HepG2 (cell line): ENCODE measurements around the gene SLC4A9. TPM values are rescaled to one million over a fixed set of nuclear protein-coding genes. Genes with fewer than 3 reads are reported as not detected.

ENCODE experiments used
- ATAC-seq: fragments of 200-7000 bp; cut with Tn5 transposase; 3 replicates; pipeline ENCODE4 v1.9.1; 2020; ENCODE audit warnings: mild to moderate bottlenecking, moderate library complexity
- BruUV-seq: library from RNA; stranded (reverse); fragments of 400-500 nt; replicated peaks from 2 replicates; lab custom pipeline; 2021; lab: Mats Ljungman, UMichigan
- CTCF ChIA-PET: fragments of 300-600 bp; formaldehyde crosslinking; extraction: SDS; loops from one replicate; lab custom pipeline; 2021; ENCODE audit warnings: low total read pairs, inconsistent platforms, low intra/inter-chr PET ratio; lab: Yijun Ruan, JAX
- POLR2A ChIA-PET: fragments of 350-600 bp; sonication (Branson Sonifier 250); formaldehyde crosslinking; loops from one replicate; lab custom pipeline; 2020; ENCODE audit warnings: antibody characterized with exemption, inconsistent platforms; lab: Yijun Ruan, JAX
- DNase-seq: peaks from one replicate; pipeline ENCODE4 v3.0.0-alpha.2; 2015; ENCODE audit warnings: low spot score
- FAIRE-seq: peaks from 3 replicates; lab custom pipeline; 2011; peaks lifted over from hg19 to GRCh38; lab: Jason Lieb, UNC
- H2AFZ ChIP-seq: one replicate; pipeline ENCODE4 v1.6.1; 2011; ENCODE audit warnings: low read length, inconsistent platforms
- H3K27ac ChIP-seq: fragments of 300-600 bp; 3 replicates; pipeline ENCODE4 v1.8.0; 2011; ENCODE audit warnings: mixed run types, mild to moderate bottlenecking, mixed read lengths, low read length, inconsistent platforms; ENCODE audit not compliant: insufficient read depth; ENCODE audit errors: extremely low read length
- H3K27me3 ChIP-seq, 2 experiments: fragments of 200-600 bp in 1 of 2; 2 replicates in 1 of 2; 3 replicates in 1 of 2; pipeline versions ENCODE4 v1.6.0 to v1.8.0; 2011; ENCODE audit warnings: low read length in 2 of 2, mild to moderate bottlenecking in 2 of 2, moderate library complexity in 2 of 2, inconsistent platforms in 1 of 2; ENCODE audit not compliant: insufficient read depth in 2 of 2, control insufficient read depth in 1 of 2
- H3K36me3 ChIP-seq, 2 experiments: fragments of 200-600 bp in 1 of 2; replicated peaks in 1 of 2; 2 replicates in 1 of 2; 3 replicates in 1 of 2; pipeline versions ENCODE4 v1.5.1 to v1.8.0; 2011; ENCODE audit warnings: low read length in 2 of 2, inconsistent platforms in 1 of 2; ENCODE audit not compliant: insufficient read depth in 2 of 2, control insufficient read depth in 1 of 2
- H3K4me1 ChIP-seq: 2 replicates; pipeline ENCODE4 v1.5.1; 2012; ENCODE audit warnings: low read length, inconsistent platforms; ENCODE audit not compliant: insufficient read depth
- H3K4me2 ChIP-seq: 2 replicates; pipeline ENCODE4 v1.6.0; 2011; ENCODE audit warnings: low read depth, low read length, inconsistent platforms
- H3K4me3 ChIP-seq, 3 experiments: fragments of 200-600 bp in 1 of 3; sonication (generic), shearing (Covaris generic) in 1 of 3; replicated peaks in 1 of 3; 2 replicates each; pipeline ENCODE4 v1.5.1; 2011 to 2016; ENCODE audit warnings: low read length in 3 of 3, inconsistent platforms in 2 of 3, low read depth in 2 of 3, mild to moderate bottlenecking in 2 of 3, control low read depth in 1 of 3, mixed read lengths in 1 of 3; ENCODE audit not compliant: insufficient read depth in 1 of 3
- H3K79me2 ChIP-seq: one replicate; pipeline ENCODE4 v1.6.1; 2011; ENCODE audit warnings: low read length, inconsistent platforms; ENCODE audit not compliant: insufficient read depth
- H3K9ac ChIP-seq: 2 replicates; pipeline ENCODE4 v1.6.0; 2011; ENCODE audit warnings: mild to moderate bottlenecking, low read depth, low read length, inconsistent platforms; ENCODE audit not compliant: insufficient read depth
- H3K9me3 ChIP-seq: 2 replicates; pipeline ENCODE4 v1.5.1; 2012; ENCODE audit warnings: mild to moderate bottlenecking, low read length
- H4K20me1 ChIP-seq: 2 replicates; pipeline ENCODE4 v1.6.0; 2011; ENCODE audit warnings: inconsistent platforms, mild to moderate bottlenecking, low read length, moderate library complexity; ENCODE audit not compliant: insufficient read depth
- AGO2 ChIP-seq: fragments of 200-400 bp; formaldehyde crosslinking; optimal IDR thresholded peaks from 2 replicates; pipeline ENCODE3; 2017; ENCODE audit warnings: mild to moderate bottlenecking, low read depth, low read length, moderate library complexity
- CEBPB ChIP-seq: IDR thresholded peaks from 2 replicates; pipeline ENCODE4 v1.6.1; 2011; ENCODE audit warnings: low read depth, low read length, improper control_type of control experiment, borderline replicate concordance
- CEBPG ChIP-seq: IDR thresholded peaks from 2 replicates; pipeline ENCODE4 v1.6.1; 2016
- KLF16 ChIP-seq, 2 experiments: sonication (generic) in 1 of 2; formaldehyde crosslinking in 1 of 2; IDR thresholded peaks; 2 replicates each; pipeline versions ENCODE4 v1.6.1 to v1.8.0; 2016 to 2023; ENCODE audit warnings: missing genetic modification reagents in 2 of 2, missing compliant biosample characterization in 1 of 2
- PAX8 ChIP-seq: sonication (generic); formaldehyde crosslinking; IDR thresholded peaks from 2 replicates; pipeline ENCODE4 v1.8.0; 2022; ENCODE audit warnings: mild to moderate bottlenecking, missing genetic modification reagents, borderline replicate concordance
- RFX1 ChIP-seq: fragments of 450-650 bp; IDR thresholded peaks from 2 replicates; pipeline ENCODE4 v1.6.1; 2017
- RXRB ChIP-seq: IDR thresholded peaks from 2 replicates; pipeline ENCODE4 v1.6.1; 2016; ENCODE audit warnings: borderline replicate concordance, missing genetic modification reagents, missing compliant biosample characterization
- THYN1 ChIP-seq: sonication (generic); formaldehyde crosslinking; IDR thresholded peaks from 2 replicates; pipeline ENCODE4 v1.8.1; 2023; ENCODE audit warnings: low read depth, mild to moderate bottlenecking, moderate library complexity, missing genetic modification reagents, borderline replicate concordance
- ZNF234 ChIP-seq: sonication (generic); formaldehyde crosslinking; conservative IDR thresholded peaks from 2 replicates; pipeline ENCODE4 v1.5.1; 2020; ENCODE audit warnings: mild to moderate bottlenecking, missing genetic modification reagents
- ZNF746 ChIP-seq: sonication (generic); formaldehyde crosslinking; IDR thresholded peaks from 2 replicates; pipeline ENCODE4 v1.8.0; 2022; ENCODE audit warnings: mild to moderate bottlenecking, missing genetic modification reagents
- WGBS: methylation state at CpG from one replicate; pipeline ENCODE4 v1.1.6; 2017; ENCODE audit warnings: low lambda C conversion rate; 5-methylcytosine and 5-hydroxymethylcytosine counted together
- in situ Hi-C: cut with HindIII; loops from 2 replicates; pipeline ENCODE4 v1.10.0; 2017; ENCODE audit warnings: low pct_unique_long_range_greater_than_20kb; ENCODE audit not compliant: extremely low pct_ligation_motif_present
- intact Hi-C: fragments of 100-400 bp; cut with micrococcal nuclease; formaldehyde crosslinking; loops from one replicate; pipeline ENCODE4 v1.10.0; 2022; ENCODE audit not compliant: unreplicated experiment
- polyA plus RNA-seq, 8 experiments: library from polyadenylated mRNA; depleted of rRNA in 3 of 8; stranded (reverse) in 7 of 8; unstranded in 1 of 8; fragments of >200 nt; fragmentation: Illumina TruSeq in 4 of 8; extraction: Trizol in 4 of 8; gene quantifications; 2 replicates each; pipeline versions ENCODE4 v1.2.1 to v1.2.3, GENCODE V29; 2011 to 2016; ENCODE audit warnings: low read depth in 4 of 8, missing spikeins in 1 of 8, mixed read lengths in 1 of 8; ENCODE audit not compliant: insufficient read depth in 1 of 8
- total RNA-seq, 5 experiments: library from RNA; depleted of rRNA; stranded (reverse); fragments of >200 nt; fragmentation: Illumina TruSeq; extraction: Trizol; gene quantifications; 2 replicates each; pipeline ENCODE4 v1.2.3, GENCODE V29; 2016; ENCODE audit warnings: low read depth in 1 of 5
- TF ChIP-seq, protein P1 (sequence below): IDR thresholded peaks from 2 replicates; pipeline ENCODE4 v1.6.1; 2016
- TF ChIP-seq, protein P2 (sequence below): sonication (generic); formaldehyde crosslinking; IDR thresholded peaks from 2 replicates; pipeline ENCODE4 v1.9.0; 2021; ENCODE audit warnings: missing genetic modification reagents, borderline replicate concordance
- TF ChIP-seq, protein P3 (sequence below): sonication (generic); formaldehyde crosslinking; IDR thresholded peaks from 2 replicates; pipeline ENCODE4 v1.5.0; 2020; ENCODE audit warnings: mild to moderate bottlenecking, missing genetic modification reagents

SLC4A9 gene
- total and polyA plus RNA-seq, 2 of the 13 experiments (the other 11 are each of a cell fraction or from before 2014, with no cell fraction given) = not detected

DNA sequence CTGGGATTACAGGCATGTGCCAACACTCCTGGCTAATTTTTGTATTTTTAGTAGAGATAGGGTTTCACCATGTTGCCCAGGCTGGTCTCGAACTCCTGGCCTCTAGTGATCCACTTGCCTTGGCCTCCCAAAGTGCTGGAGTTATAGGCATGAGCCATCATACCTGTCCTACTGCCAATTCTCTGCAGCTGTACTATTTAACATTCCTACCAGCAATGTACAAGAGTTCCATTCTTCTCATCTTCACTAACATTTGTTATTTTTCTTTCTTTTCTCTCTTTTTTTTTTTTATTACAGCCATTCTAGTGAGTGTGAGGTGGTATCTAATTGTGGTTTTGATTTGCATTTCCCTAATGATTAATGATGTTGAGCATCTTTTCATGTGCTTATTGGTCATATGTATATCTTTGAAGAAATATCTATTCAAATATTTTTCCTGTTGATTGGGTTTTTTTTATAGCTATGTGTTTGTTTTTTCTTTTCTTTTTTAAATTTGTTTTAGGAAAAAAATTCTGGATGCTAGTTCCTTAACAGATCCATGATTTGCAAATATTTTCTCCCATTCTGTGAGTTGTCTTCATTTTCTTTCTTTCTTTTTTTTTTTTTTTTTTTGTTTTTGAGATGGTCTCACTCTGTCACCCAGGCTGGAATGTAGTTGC lies 59.0 kb downstream of the SLC4A9 start:
- ATAC-seq (no peak), DNase-seq (no peak), FAIRE-seq (no peak)
- CTCF ChIA-PET = no interaction called here
- WGBS = 100% methylated on average over 1 of the region's 1 CpG
- TF ChIP-seq RXRB (CRISPR knock-in tag) = no peak
- no peak overlapping the region for H3K4me3 ChIP-seq
- no peaks in the 10 kb centered on the region for H3K27me3 ChIP-seq
- peaks cover 90% of the 10 kb centered on the region for H3K79me2 ChIP-seq
- H2AFZ ChIP-seq = no peak overlapping the region
- peaks cover 38% of the 10 kb centered on the region for H3K4me1 ChIP-seq
- no peaks in the 10 kb centered on the region for H3K9me3 ChIP-seq
- H4K20me1 ChIP-seq = peaks cover 63% of the 10 kb centered on the region
- POLR2A ChIA-PET = interaction anchor here (1.2 to 1.8 kb wide), 2 partner anchors 17 to 18 kb away, joined by 5 to 6 read pairs; partner anchors contain the start of gene ANKHD1
- no TSS peak for BruUV-seq
- H3K27ac ChIP-seq = no peak overlapping the region
- peaks cover 0 to 7% of the 10 kb centered on the region in 2 experiments; a peak in 1 of 5 replicates for H3K36me3 ChIP-seq
- H3K9ac ChIP-seq = no peak overlapping the region
- intact Hi-C loops (loop anchor here (2.0 kb wide), 1 partner anchor 18 kb away; the partner anchor contains the start of gene ANKHD1), in situ Hi-C loops (no loop called here)
- H3K4me2 ChIP-seq = no peak overlapping the region

DNA sequence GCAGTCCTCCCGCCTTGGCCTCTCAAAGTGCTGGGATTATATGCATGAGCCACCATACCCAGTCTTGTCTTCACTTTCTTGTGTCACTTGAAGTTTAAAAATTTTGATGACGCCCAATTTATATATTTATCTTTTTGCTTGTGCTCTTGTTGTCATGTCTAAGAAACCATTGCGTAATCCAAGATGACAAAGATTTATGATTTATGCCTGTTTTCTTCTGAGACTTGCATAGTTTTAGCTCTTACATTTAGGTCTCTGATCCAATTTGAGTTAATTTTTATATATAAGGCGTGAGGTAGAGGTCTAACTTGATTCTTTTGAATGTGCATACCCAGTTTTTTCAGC lies 60.2 kb downstream of the SLC4A9 start:
- Histone ChIP-seq H3K9ac (no peak overlapping the region), H3K4me3 (no peak overlapping the region), H3K27ac (no peak overlapping the region), H2AFZ (no peak overlapping the region), H3K9me3 (no peaks in the 10 kb centered on the region), H3K27me3 (no peaks in the 10 kb centered on the region), H3K4me2 (no peak overlapping the region), H3K4me1 (peaks cover 38% of the 10 kb centered on the region), H4K20me1 (peaks cover 71% of the 10 kb centered on the region), H3K36me3 (peaks cover 0 to 8% of the 10 kb centered on the region in 2 experiments; a peak in 1 of 5 replicates), H3K79me2 (peaks cover 90% of the 10 kb centered on the region)
- ChIA-PET CTCF (no interaction called here), POLR2A (no interaction called here)
- WGBS = 98% methylated on average over 4 of the region's 4 CpGs
- BruUV-seq = no TSS peak
- FAIRE-seq (no peak), ATAC-seq (no peak), DNase-seq (no peak)
- intact Hi-C loops (no loop called here), in situ Hi-C loops (no loop called here)
- no peak for TF ChIP-seq PAX8 (CRISPR knock-in tag)
- TF ChIP-seq, protein P1, sequence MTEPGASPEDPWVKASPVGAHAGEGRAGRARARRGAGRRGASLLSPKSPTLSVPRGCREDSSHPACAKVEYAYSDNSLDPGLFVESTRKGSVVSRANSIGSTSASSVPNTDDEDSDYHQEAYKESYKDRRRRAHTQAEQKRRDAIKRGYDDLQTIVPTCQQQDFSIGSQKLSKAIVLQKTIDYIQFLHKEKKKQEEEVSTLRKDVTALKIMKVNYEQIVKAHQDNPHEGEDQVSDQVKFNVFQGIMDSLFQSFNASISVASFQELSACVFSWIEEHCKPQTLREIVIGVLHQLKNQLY (CRISPR knock-in tag) = no peak
- TF ChIP-seq ZNF746 (CRISPR knock-in tag) = no peak
- TF ChIP-seq KLF16 (CRISPR knock-in tag; IDR thresholded peaks at IDR 0.05) = no peak
- TF ChIP-seq, protein P2, sequence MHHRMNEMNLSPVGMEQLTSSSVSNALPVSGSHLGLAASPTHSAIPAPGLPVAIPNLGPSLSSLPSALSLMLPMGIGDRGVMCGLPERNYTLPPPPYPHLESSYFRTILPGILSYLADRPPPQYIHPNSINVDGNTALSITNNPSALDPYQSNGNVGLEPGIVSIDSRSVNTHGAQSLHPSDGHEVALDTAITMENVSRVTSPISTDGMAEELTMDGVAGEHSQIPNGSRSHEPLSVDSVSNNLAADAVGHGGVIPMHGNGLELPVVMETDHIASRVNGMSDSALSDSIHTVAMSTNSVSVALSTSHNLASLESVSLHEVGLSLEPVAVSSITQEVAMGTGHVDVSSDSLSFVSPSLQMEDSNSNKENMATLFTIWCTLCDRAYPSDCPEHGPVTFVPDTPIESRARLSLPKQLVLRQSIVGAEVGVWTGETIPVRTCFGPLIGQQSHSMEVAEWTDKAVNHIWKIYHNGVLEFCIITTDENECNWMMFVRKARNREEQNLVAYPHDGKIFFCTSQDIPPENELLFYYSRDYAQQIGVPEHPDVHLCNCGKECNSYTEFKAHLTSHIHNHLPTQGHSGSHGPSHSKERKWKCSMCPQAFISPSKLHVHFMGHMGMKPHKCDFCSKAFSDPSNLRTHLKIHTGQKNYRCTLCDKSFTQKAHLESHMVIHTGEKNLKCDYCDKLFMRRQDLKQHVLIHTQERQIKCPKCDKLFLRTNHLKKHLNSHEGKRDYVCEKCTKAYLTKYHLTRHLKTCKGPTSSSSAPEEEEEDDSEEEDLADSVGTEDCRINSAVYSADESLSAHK (CRISPR knock-in tag) = no peak
- no peak for TF ChIP-seq AGO2
- TF ChIP-seq ZNF234 (CRISPR knock-in tag) = no peak
- no peak for TF ChIP-seq RFX1
- 0 out of 2 replicates have a peak, but pooled peaks have one; percentile 4 for TF ChIP-seq CEBPG
- TF ChIP-seq, protein P3, sequence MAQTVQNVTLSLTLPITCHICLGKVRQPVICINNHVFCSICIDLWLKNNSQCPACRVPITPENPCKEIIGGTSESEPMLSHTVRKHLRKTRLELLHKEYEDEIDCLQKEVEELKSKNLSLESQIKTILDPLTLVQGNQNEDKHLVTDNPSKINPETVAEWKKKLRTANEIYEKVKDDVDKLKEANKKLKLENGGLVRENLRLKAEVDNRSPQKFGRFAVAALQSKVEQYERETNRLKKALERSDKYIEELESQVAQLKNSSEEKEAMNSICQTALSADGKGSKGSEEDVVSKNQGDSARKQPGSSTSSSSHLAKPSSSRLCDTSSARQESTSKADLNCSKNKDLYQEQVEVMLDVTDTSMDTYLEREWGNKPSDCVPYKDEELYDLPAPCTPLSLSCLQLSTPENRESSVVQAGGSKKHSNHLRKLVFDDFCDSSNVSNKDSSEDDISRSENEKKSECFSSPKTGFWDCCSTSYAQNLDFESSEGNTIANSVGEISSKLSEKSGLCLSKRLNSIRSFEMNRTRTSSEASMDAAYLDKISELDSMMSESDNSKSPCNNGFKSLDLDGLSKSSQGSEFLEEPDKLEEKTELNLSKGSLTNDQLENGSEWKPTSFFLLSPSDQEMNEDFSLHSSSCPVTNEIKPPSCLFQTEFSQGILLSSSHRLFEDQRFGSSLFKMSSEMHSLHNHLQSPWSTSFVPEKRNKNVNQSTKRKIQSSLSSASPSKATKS = no peak
- TF ChIP-seq CEBPB = peak; percentile 77
- no peak for TF ChIP-seq THYN1 (CRISPR knock-in tag)
